Iris pigment epithelial cell (primary cell): Measurements from ENCODE around the gene MYCT1.
A peak's percentile ranks its signal among the peaks of the same experiment; 100 is the strongest.

ENCODE experiments used
- DNase-seq: peaks from one replicate; pipeline ENCODE4 v3.0.0-alpha.2; 2011; ENCODE audit warnings: low read depth

MYCT1 gene

GRCh38 chr6:152723398-152723797, 25.7 kb downstream of the MYCT1 start:
- peak; percentile 82 for DNase-seq

- DNase-seq: no peak
Observed at GRCh38 chr6:152726313-152726712, 28.6 kb downstream of the MYCT1 start.

- DNase-seq: no peak
Observed at GRCh38 chr6:152727507-152727906, 29.8 kb downstream of the MYCT1 start.

GRCh38 chr6:152734630-152735029, 36.9 kb downstream of the MYCT1 start:
- DNase-seq: no peak

DNA sequence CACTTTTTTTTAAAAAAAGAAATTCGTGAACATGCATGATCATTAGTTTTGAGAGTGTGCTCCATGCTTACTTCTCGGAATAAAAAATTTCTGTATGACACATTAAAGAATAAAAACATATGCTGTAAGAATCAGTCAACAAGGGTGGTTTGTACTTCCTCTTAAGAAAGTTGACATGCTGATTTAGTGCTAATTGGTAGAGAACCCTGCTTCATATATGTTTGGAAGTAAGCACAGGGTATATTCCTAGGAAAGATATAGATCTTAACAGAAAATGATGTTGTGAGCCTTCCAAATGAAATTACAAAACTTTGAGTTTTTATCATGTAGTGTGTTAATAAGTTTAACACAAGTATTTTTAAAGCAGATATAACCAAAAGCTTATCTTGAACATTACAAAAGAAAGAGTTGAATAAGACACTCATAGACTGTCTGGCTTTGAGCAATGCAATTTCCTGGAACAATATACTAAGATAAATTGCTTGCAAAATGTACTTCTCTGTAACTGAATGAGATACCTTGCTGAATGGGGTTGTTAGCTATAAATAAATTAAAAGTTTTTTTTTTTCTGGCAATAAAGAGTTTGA, 39.1 kb downstream of the MYCT1 start:
- no peak for DNase-seq

GRCh38 chr6:152745509-152746171, 47.9 kb downstream of the MYCT1 start:
- no peak for DNase-seq

DNA sequence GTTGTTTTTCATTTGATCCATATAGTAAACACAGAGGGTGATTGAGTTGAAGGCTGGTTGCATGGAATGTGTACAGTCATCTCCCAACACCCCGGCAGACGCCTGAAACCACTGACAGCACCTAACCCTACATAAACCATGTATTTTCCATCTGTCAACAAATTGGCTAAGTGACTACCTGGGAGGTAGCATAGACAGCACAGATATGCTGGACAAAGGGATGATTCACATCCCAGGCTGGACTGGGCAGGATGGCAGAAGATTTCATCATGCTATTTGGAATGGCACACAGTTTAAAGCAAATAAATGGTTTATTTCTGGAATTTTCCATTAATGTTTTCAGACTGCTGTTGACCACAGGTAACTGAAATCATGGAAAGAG, 48.5 kb downstream of the MYCT1 start:
- peak; percentile 76 for DNase-seq

- DNase-seq: peak; percentile 29
Observed at GRCh38 chr6:152748843-152749242, 51.1 kb downstream of the MYCT1 start.

- no peak for DNase-seq
Observed at GRCh38 chr6:152749336-152749735, 51.6 kb downstream of the MYCT1 start.

GRCh38 chr6:152750694-152751093, 53.0 kb downstream of the MYCT1 start, which contains the start of gene VIP:
Gene VIP (plus strand): TSS chr6:152750797. CDS start chr6:152752178, 1,381 bp downstream.
- peak; percentile 46 for DNase-seq

GRCh38 chr6:152765331-152765730, 67.6 kb downstream of the MYCT1 start:
- DNase-seq: no peak

DNA sequence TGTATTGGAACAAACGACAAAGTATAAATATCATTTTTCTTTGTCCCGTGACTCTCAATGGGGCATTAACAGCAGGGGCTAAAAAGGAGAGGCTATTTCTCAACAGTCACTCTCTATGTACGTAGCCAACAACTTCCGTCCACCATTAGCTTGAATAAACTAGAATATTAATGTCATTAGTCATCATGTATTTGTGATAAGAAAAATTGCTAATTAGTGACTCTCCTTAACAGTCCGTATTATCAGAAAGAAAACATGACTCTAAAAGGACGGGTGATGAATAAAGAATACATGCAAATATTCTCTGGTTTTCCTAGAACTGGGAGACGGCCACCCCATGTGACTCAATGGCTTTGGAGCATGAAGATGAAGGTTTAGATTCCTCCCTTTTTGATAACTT, 71.5 kb downstream of the MYCT1 start:
- DNase-seq: no peak

DNA sequence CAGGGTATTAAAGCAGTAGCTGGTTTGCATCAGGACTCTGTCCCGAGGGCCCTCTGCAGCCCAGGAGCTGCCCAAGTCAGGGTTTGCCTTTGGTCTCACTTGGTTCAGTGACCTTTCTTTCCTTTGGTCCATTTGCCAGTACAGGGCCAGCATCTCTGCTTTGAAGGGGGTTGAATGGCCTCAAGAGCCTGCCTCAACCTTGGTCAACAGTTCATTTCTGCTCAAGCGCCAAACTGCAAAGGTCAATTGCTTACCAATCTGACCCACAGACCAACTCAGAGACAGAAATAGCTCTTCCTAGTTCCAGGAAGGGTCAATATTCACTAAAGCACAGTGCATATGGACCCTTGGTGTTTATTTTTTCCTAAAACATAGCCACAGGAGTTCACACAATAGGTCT, 72.3 kb downstream of the MYCT1 start:
- DNase-seq: no peak

GRCh38 chr6:152771061-152771687, 73.5 kb downstream of the MYCT1 start:
- DNase-seq: no peak
